ENCODE results near the gene DDX3X. TPM values are rescaled to one million over a fixed set of nuclear protein-coding genes. Genes with fewer than 3 reads are reported as not detected.
"Not testable (repeated sequence)": the region's sequence is repeated elsewhere in the genome, so short reads cannot be mapped to it uniquely, and the experiment has no call there.

DDX3X gene
- total RNA-seq, 2 experiments from 2014 or later: 275 to 291 TPM

DNA sequence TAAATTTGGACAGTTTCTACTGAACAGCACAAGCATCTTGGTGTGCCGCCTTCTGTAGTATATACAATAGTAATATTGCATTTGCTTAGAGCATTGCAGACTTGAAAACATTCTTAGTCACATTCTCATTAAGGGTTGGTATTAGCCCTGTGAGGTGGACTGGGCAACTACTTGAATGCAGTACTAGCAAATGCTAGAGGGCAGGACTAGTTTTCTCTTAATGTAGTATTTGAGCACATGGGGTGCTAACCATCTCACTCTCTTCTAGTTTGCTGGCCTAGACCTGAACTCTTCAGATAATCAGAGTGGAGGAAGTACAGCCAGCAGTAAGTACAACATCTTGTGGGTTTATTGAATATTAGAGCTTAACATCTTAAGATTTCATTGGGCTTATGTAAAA, 3.2 kb downstream of the DDX3X start:
- Mint-ChIP-seq H3K36me3 (peaks cover 63% of the 10 kb centered on the region), H3K4me1 (peaks cover 28% of the 10 kb centered on the region), H3K27me3 (peaks cover 4% of the 10 kb centered on the region), H3K27ac (peak overlapping the region; percentile 66), H3K9me3 (no peaks in the 10 kb centered on the region), H3K4me3 (peak overlapping the region; percentile 94)
- no peak for DNase-seq

DNA sequence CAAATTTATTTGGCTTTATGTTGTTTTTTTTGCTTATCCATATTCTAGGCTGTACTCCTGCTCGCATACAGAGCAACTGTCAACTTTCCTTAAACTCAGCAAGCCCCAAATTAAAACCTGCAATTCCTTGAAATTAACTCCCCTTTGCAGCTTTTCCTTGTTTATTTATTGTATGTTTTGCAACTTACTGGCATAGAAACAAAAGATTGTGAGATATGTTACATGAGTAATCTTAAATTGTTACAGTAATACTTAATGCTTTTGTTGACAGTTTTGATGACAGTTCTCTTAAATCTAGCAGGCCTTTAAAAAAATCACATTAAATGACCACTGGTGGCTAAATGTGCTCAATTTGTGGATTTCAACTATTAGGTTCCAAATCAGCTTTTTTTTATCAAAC, 4.5 kb downstream of the DDX3X start:
- Mint-ChIP-seq H3K27ac (peak overlapping the region; percentile 67), H3K4me3 (peak overlapping the region; percentile 94), H3K27me3 (peaks cover 4% of the 10 kb centered on the region), H3K9me3 (no peaks in the 10 kb centered on the region), H3K4me1 (peaks cover 32% of the 10 kb centered on the region), H3K36me3 (peaks cover 69% of the 10 kb centered on the region)
- DNase-seq: no peak

DNA sequence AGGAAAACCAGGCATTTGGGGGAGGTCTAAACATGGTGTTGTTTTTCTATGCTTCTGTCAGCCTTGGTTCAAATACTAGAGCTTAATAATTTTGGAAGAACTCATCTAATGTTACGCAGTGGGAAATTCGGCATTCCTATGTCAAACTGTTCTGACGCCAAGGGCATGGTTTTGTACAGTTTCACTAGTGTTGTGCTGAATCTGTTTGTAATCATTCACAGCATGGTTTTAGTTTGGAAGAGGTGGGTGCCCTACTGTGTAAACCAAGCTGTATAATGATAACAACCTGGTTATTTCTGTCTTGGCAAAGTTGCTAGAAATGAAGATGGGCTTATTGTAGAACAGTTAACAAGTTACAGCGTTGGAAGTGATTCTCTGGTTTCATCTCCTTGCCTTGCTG, 5.2 kb downstream of the DDX3X start:
- Mint-ChIP-seq H3K9me3 (no peaks in the 10 kb centered on the region), H3K4me1 (peaks cover 34% of the 10 kb centered on the region), H3K27me3 (peaks cover 4% of the 10 kb centered on the region), H3K4me3 (peak overlapping the region; percentile 94), H3K36me3 (peaks cover 72% of the 10 kb centered on the region), H3K27ac (peak overlapping the region; percentile 83)
- no peak for DNase-seq

DNA sequence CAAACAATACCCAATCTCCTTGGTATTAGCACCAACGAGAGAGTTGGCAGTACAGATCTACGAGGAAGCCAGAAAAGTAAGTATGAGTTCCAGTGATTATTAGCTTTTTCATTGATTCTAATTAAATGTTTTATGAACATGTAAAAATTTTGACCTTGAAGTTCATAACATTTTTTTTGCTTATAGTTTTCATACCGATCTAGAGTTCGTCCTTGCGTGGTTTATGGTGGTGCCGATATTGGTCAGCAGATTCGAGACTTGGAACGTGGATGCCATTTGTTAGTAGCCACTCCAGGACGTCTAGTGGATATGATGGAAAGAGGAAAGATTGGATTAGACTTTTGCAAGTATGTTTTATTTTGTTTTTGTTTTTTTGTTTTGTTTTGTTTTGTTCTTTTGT, 10.1 kb downstream of the DDX3X start:
- Mint-ChIP-seq H3K9me3 (no peaks in the 10 kb centered on the region), H3K4me1 (peaks cover 32% of the 10 kb centered on the region), H3K4me3 (no peak overlapping the region), H3K36me3 (peaks cover 49% of the 10 kb centered on the region), H3K27me3 (no peaks in the 10 kb centered on the region), H3K27ac (no peak overlapping the region)
- no peak for DNase-seq

GRCh38 chrX:41347186-41347585, 13.2 kb downstream of the DDX3X start:
- H3K4me3 Mint-ChIP-seq: no peak overlapping the region
- no peaks in the 10 kb centered on the region for H3K27me3 Mint-ChIP-seq
- no peaks in the 10 kb centered on the region for H3K9me3 Mint-ChIP-seq
- DNase-seq: no peak
- peak overlapping the region; percentile 58 for H3K27ac Mint-ChIP-seq
- H3K36me3 Mint-ChIP-seq: peaks cover 35% of the 10 kb centered on the region
- peaks cover 34% of the 10 kb centered on the region for H3K4me1 Mint-ChIP-seq

DNA sequence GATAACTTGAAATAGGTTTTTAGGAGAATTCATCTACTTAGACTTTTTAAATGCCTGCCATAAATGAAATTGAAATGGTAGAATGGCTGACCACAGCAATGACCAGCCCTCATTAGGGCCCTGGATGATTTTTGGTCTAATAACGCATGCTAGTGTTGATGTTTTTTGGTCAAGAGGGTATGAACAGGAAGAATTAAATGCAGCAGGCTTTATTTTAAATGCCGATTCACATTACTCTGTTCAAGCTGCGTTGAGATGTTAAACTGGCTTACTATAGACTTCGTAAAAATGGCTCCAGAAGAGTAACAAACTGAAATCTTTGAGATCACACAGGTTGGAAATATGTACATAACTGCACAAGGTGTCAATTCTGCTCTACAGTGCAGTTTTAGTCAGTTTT, 14.6 kb downstream of the DDX3X start:
- DNase-seq: no peak
- no peaks in the 10 kb centered on the region for H3K27me3 Mint-ChIP-seq
- H3K4me1 Mint-ChIP-seq: peaks cover 35% of the 10 kb centered on the region
- H3K36me3 Mint-ChIP-seq: peaks cover 30% of the 10 kb centered on the region
- H3K27ac Mint-ChIP-seq: peak overlapping the region; percentile 12
- H3K9me3 Mint-ChIP-seq: no peaks in the 10 kb centered on the region
- H3K4me3 Mint-ChIP-seq: no peak overlapping the region

GRCh38 chrX:41350150-41350975, 16.4 kb downstream of the DDX3X start:
- Mint-ChIP-seq H3K36me3 (peaks cover 24% of the 10 kb centered on the region), H3K27me3 (no peaks in the 10 kb centered on the region), H3K4me3 (peak overlapping the region; percentile 2), H3K9me3 (no peaks in the 10 kb centered on the region), H3K4me1 (peaks cover 38% of the 10 kb centered on the region), H3K27ac (peak overlapping the region; percentile 28)
- DNase-seq: no peak

GRCh38 chrX:41350976-41351569, 17.1 kb downstream of the DDX3X start:
- H3K4me3 Mint-ChIP-seq: no peak overlapping the region
- H3K36me3 Mint-ChIP-seq: peaks cover 24% of the 10 kb centered on the region
- no peak for DNase-seq
- H3K27me3 Mint-ChIP-seq: no peaks in the 10 kb centered on the region
- peaks cover 38% of the 10 kb centered on the region for H3K4me1 Mint-ChIP-seq
- no peaks in the 10 kb centered on the region for H3K9me3 Mint-ChIP-seq
- H3K27ac Mint-ChIP-seq: peak overlapping the region; percentile 76

GRCh38 chrX:41351923-41352322, 18.0 kb downstream of the DDX3X start:
- Mint-ChIP-seq H3K4me3 (no peak overlapping the region), H3K27ac (peak overlapping the region; percentile 76), H3K4me1 (peaks cover 35% of the 10 kb centered on the region), H3K36me3 (peaks cover 17% of the 10 kb centered on the region), H3K9me3 (no peaks in the 10 kb centered on the region), H3K27me3 (no peaks in the 10 kb centered on the region)
- DNase-seq: no peak

DNA sequence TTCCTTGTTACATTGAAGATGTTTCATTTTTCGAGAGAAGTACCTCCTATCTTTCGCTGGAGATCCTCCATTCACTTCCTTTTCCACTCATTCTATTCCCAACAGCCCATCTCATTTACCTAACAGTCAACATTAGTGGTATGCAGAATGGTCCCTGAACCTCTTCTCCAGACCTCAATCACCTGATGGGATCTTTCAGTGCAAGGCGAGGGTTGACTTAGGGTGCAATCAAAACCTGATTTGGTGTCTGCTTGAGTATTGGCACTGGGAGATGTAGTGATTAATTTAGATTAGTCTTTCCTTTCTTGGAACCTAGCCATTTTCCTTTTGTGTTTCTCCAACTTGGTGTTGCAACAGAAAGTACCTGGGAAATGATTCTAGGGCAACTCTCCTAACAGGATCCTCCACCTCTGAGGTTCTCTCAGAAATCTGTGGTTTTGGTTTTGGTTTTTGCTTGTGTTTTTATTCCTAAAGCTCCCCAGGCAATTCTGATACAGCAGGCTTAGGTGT, 18.4 kb downstream of the DDX3X start:
- H3K36me3 Mint-ChIP-seq: peaks cover 12% of the 10 kb centered on the region
- H3K27me3 Mint-ChIP-seq: no peaks in the 10 kb centered on the region
- peaks cover 31% of the 10 kb centered on the region for H3K4me1 Mint-ChIP-seq
- H3K9me3 Mint-ChIP-seq: no peaks in the 10 kb centered on the region
- DNase-seq: no peak
- H3K4me3 Mint-ChIP-seq: no peak overlapping the region
- peak overlapping the region; percentile 76 for H3K27ac Mint-ChIP-seq

- peaks cover 29% of the 10 kb centered on the region for H3K4me1 Mint-ChIP-seq
- H3K9me3 Mint-ChIP-seq: no peaks in the 10 kb centered on the region
- no peak for DNase-seq
- H3K36me3 Mint-ChIP-seq: peaks cover 6% of the 10 kb centered on the region
- H3K27ac Mint-ChIP-seq: no peak overlapping the region
- no peak overlapping the region for H3K4me3 Mint-ChIP-seq
- H3K27me3 Mint-ChIP-seq: no peaks in the 10 kb centered on the region
These were observed 20.0 kb downstream of the DDX3X start for GRCh38 chrX:41353985-41354384.

GRCh38 chrX:41369152-41369551, 35.2 kb downstream of the DDX3X start:
- Mint-ChIP-seq H3K4me1 (no peaks in the 10 kb centered on the region), H3K36me3 (no peaks in the 10 kb centered on the region), H3K4me3 (no peak overlapping the region), H3K27ac (no peak overlapping the region), H3K27me3 (no peaks in the 10 kb centered on the region), H3K9me3 (no peaks in the 10 kb centered on the region)
- no peak for DNase-seq

DNA sequence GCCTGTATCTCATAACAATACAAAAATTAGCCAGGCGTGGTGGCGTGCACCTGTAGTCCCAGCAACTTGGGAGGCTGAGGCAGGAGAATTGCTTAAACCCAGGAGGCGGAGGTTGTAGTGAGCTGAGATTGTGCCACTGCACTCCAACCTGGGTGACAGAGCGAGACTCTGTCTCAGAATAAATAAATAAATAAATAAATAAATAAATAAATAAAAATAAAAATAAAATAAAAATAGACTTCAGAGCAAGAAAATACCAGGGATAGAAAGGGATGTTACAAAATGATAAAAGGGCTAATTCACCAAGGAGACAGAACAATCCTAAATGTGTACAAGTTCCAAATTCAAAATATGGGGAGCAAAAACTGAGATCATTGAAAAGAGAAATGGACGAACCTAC, 37.6 kb downstream of the DDX3X start:
- H3K27me3 Mint-ChIP-seq, H3K36me3 Mint-ChIP-seq, H3K9me3 Mint-ChIP-seq, H3K27ac Mint-ChIP-seq, H3K4me1 Mint-ChIP-seq, DNase-seq, H3K4me3 Mint-ChIP-seq: not testable (repeated sequence)

DNA sequence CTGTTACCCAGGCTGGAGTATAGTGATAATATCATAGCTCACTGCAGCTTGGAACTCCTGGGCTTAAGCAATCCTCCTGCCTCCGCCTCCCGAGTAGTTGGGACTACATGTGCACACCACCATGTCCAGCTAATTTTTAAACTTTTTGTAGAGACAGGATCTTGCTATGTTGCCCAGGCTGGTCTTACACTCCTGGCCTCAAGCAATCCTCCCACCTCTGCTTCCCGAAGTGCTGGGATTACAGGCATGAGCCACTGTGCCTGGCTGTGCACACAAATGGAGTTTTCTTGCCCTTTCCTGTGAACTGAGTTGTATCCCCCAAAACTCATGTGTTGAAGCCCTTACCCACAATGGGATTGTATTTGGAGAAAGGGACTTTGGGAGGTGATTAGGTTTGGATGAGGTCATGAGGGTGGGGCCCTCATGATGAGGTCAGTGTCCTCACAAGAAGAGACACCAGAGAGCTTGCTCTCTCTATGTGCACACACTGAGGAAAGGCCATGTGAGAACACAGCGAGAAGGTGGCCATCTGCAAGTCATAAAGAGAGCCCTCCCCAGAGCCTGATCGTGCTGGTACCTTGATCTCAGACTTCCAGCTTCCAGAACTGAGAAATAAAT, 40.1 kb downstream of the DDX3X start:
- H3K4me1 Mint-ChIP-seq: peaks cover 4% of the 10 kb centered on the region
- no peaks in the 10 kb centered on the region for H3K27me3 Mint-ChIP-seq
- H3K36me3 Mint-ChIP-seq: no peaks in the 10 kb centered on the region
- no peak for DNase-seq
- H3K4me3 Mint-ChIP-seq: no peak overlapping the region
- no peaks in the 10 kb centered on the region for H3K9me3 Mint-ChIP-seq
- no peak overlapping the region for H3K27ac Mint-ChIP-seq

- Mint-ChIP-seq H3K36me3 (no peaks in the 10 kb centered on the region), H3K9me3 (no peaks in the 10 kb centered on the region), H3K4me1 (peaks cover 4% of the 10 kb centered on the region), H3K27ac (peak overlapping the region; percentile 56), H3K27me3 (no peaks in the 10 kb centered on the region), H3K4me3 (no peak overlapping the region)
- peak; percentile 47 for DNase-seq
These were observed 43.7 kb downstream of the DDX3X start for GRCh38 chrX:41377624-41378023.
